Smooth muscle cell (in vitro differentiated cells): Measurements from ENCODE around the gene ERCC6. TPM values are rescaled to one million over a fixed set of nuclear protein-coding genes. Genes with fewer than 3 reads are reported as not detected.

Source experiments
- DNase-seq: peaks from one replicate; lab custom pipeline; 2025; ENCODE audit not compliant: unreplicated experiment; lab: John Stamatoyannopoulos, UW
- H2AFZ ChIP-seq: fragments of 200-600 bp; sonication (generic); 2 replicates; pipeline ENCODE4 v1.6.0; 2016; ENCODE audit warnings: antibody characterized with exemption, low read depth, mild to moderate bottlenecking
- H3F3A ChIP-seq: fragments of 200-600 bp; sonication (generic); 2 replicates; pipeline ENCODE4 v1.6.0; 2017; ENCODE audit warnings: antibody characterized with exemption, low read depth
- H3K27ac ChIP-seq: fragments of 200-600 bp; sonication (generic); 2 replicates; pipeline ENCODE4 v1.5.1; 2016; ENCODE audit warnings: low read depth, mild to moderate bottlenecking
- H3K27me3 ChIP-seq: fragments of 200-600 bp; sonication (generic); 2 replicates; pipeline ENCODE4 v1.6.1; 2016; ENCODE audit warnings: low read depth, mild to moderate bottlenecking
- H3K36me3 ChIP-seq: fragments of 200-600 bp; sonication (generic); 2 replicates; pipeline ENCODE4 v1.5.1; 2016; ENCODE audit warnings: low read depth
- H3K4me1 ChIP-seq: fragments of 200-600 bp; sonication (generic); 2 replicates; pipeline ENCODE4 v1.5.1; 2016; ENCODE audit warnings: low read depth
- H3K4me2 ChIP-seq: fragments of 200-600 bp; sonication (generic); 2 replicates; pipeline ENCODE4 v1.6.0; 2016; ENCODE audit warnings: mild to moderate bottlenecking
- H3K4me3 ChIP-seq: fragments of 200-600 bp; sonication (generic); 2 replicates; pipeline ENCODE4 v1.5.1; 2016; ENCODE audit warnings: mild to moderate bottlenecking
- H3K79me2 ChIP-seq: fragments of 200-600 bp; sonication (generic); 2 replicates; pipeline ENCODE4 v1.6.0; 2016; ENCODE audit warnings: low read depth, mild to moderate bottlenecking
- H3K9ac ChIP-seq: fragments of 200-600 bp; sonication (generic); 2 replicates; pipeline ENCODE4 v1.6.0; 2016; ENCODE audit warnings: low read depth
- H3K9me3 ChIP-seq: fragments of 200-600 bp; sonication (generic); replicated peaks from 2 replicates; pipeline ENCODE4 v1.5.1; 2016; ENCODE audit warnings: low read depth
- H4K20me1 ChIP-seq: fragments of 200-600 bp; sonication (generic); 2 replicates; pipeline ENCODE4 v1.6.0; 2016; ENCODE audit warnings: low read depth
- CTCF ChIP-seq: fragments of 200-600 bp; sonication (generic); IDR thresholded peaks from 2 replicates; pipeline ENCODE4 v1.5.1; 2017; ENCODE audit warnings: borderline replicate concordance, mild to moderate bottlenecking, antibody characterized with exemption; ENCODE audit not compliant: insufficient read depth, poor library complexity, severe bottlenecking
- WGBS: methylation state at CpG from one replicate; pipeline ENCODE4 v1.1.7; 2016; ENCODE audit warnings: low lambda C conversion rate; 5-methylcytosine and 5-hydroxymethylcytosine counted together
- polyA plus RNA-seq: library from polyadenylated mRNA; unstranded; fragments of >200 nt; fragmentation: Nextera tagmentation; extraction: Ambion mirVana; gene quantifications from 2 replicates; pipeline ENCODE4 v1.2.1, GENCODE V29; 2016
- total RNA-seq: library from RNA; depleted of rRNA; stranded (reverse); fragments of >200 nt; gene quantifications from 2 replicates; pipeline ENCODE4 v1.2.3, GENCODE V29; 2014

Gene ERCC6
- total and polyA plus RNA-seq, 2 experiments from 2014 or later = 7.2 to 14.9 TPM

DNA sequence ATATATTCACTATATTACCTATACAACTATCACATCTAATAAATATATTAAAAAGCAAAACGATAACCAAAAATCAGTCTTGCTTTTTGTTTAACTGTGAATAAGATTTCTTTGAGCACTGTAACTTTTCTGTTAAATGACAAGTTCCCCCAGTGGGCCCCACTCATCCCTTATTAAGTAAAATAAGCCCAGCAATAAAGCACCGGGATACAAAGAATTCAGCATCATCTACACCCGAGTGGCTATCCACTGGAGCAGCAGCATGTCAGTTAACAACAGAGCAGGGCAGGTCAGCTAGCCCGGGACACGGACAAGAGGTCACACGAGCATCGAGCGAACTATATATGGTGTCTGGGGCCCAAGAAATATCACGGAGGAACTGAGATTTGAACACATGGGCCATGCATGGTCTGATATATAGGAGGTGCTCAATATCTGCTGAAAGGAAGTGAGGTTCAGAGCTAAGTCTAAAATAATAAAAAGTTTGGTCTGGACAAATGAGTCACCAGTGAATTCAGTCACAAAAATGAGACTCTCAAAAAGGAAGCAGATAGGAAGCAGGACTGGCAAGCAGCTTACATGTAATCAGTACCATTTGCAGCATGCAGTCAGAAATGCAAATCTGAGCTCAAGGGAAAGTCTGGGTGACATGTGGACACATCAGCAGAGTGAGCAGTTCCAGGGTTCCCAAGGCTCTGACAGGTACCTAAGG, 4.1 kb downstream of the ERCC6 start:
- Histone ChIP-seq H4K20me1 (peaks cover 35% of the 10 kb centered on the region), H3F3A (peaks cover 13% of the 10 kb centered on the region), H3K9ac (no peak overlapping the region), H2AFZ (no peak overlapping the region), H3K4me2 (peak overlapping the region; percentile 57), H3K9me3 (no peaks in the 10 kb centered on the region), H3K79me2 (peaks cover 38% of the 10 kb centered on the region), H3K27me3 (no peaks in the 10 kb centered on the region), H3K4me1 (peaks cover 4% of the 10 kb centered on the region), H3K27ac (peak overlapping the region; percentile 77), H3K36me3 (no peaks in the 10 kb centered on the region), H3K4me3 (no peak overlapping the region)
- WGBS = 50% methylated on average over 9 of the region's 9 CpGs
- no peak for DNase-seq
- TF ChIP-seq CTCF = no peak

DNA sequence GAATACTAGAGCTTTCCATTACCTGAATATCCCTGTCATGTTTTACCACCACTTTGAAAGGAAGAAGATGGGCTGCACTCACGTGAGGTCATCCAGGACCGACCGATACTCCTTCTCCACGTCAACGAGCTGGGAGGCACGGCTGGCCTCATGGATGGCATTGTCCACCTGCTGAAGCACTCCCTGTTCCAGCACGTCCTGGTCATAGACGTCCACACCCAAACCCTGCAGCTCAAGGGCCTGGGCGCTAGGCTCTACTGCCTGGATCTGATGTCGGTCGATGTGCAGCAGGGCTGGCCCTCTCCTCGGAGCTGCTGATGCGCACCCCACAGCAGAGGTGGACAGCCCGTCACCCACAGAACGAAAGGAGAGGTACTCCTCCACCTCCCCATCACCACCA, 6.5 kb downstream of the ERCC6 start:
- TF ChIP-seq CTCF = no peak
- Histone ChIP-seq H3K9me3 (no peaks in the 10 kb centered on the region), H3K79me2 (peaks cover 30% of the 10 kb centered on the region), H3K9ac (no peak overlapping the region), H3K4me3 (no peak overlapping the region), H3K27me3 (no peaks in the 10 kb centered on the region), H3K4me1 (no peaks in the 10 kb centered on the region), H2AFZ (no peak overlapping the region), H3K27ac (no peak overlapping the region), H3K4me2 (no peak overlapping the region), H3K36me3 (peaks cover 3% of the 10 kb centered on the region), H3F3A (peaks cover 13% of the 10 kb centered on the region), H4K20me1 (peaks cover 55% of the 10 kb centered on the region)
- DNase-seq = no peak
- WGBS = 98% methylated on average over 15 of the region's 15 CpGs

DNA sequence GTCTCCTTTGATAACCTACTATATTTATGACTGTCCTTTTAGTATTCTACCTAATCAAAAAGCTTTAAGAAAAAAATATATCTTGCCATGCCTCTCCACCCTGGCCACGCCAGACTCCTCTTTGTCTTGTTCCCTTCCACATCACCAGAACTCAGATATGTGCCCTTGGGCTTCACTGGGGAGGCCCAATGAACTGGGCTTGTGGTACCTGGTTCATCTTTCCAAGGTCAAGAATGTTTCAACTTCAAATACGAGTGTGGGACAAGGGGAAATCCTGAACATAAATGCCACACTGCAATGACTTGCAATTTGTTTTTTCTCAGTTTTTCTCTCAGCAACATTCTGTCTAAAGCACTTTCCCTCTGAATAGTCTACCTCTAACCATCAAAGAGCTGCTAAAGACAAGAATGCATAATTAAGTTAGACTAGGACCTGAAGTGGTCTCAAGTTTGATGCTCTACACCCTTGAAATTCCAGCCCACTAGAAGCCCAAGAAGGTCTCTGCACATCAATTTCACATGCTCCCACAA, 9.9 kb downstream of the ERCC6 start:
- no peak for TF ChIP-seq CTCF
- Histone ChIP-seq H4K20me1 (peaks cover 54% of the 10 kb centered on the region), H2AFZ (no peak overlapping the region), H3F3A (no peaks in the 10 kb centered on the region), H3K79me2 (peaks cover 25% of the 10 kb centered on the region), H3K4me1 (no peaks in the 10 kb centered on the region), H3K4me2 (no peak overlapping the region), H3K36me3 (peaks cover 8% of the 10 kb centered on the region), H3K9ac (no peak overlapping the region), H3K27me3 (no peaks in the 10 kb centered on the region), H3K27ac (no peak overlapping the region), H3K4me3 (no peak overlapping the region), H3K9me3 (no peaks in the 10 kb centered on the region)
- no peak for DNase-seq
- WGBS = 100% methylated on average over 2 of the region's 2 CpGs

- H3F3A ChIP-seq = no peaks in the 10 kb centered on the region
- no peak overlapping the region for H2AFZ ChIP-seq
- no peaks in the 10 kb centered on the region for H3K27me3 ChIP-seq
- no peak overlapping the region for H3K27ac ChIP-seq
- H3K4me3 ChIP-seq = no peak overlapping the region
- H3K36me3 ChIP-seq = peaks cover 8% of the 10 kb centered on the region
- peaks cover 13% of the 10 kb centered on the region for H3K79me2 ChIP-seq
- no peaks in the 10 kb centered on the region for H3K9me3 ChIP-seq
- no peak for TF ChIP-seq CTCF
- no peak overlapping the region for H3K9ac ChIP-seq
- no peak for DNase-seq
- WGBS = 96% methylated on average over 4 of the region's 4 CpGs
- peaks cover 48% of the 10 kb centered on the region for H4K20me1 ChIP-seq
- H3K4me2 ChIP-seq = no peak overlapping the region
- H3K4me1 ChIP-seq = no peaks in the 10 kb centered on the region
These were observed 11.1 kb downstream of the ERCC6 start for GRCh38 chr10:49527850-49528249.
